ENCODE data around the gene VAV2. TPM values are rescaled to one million over a fixed set of nuclear protein-coding genes. Genes with fewer than 3 reads are reported as not detected.

The VAV2 gene
- total RNA-seq, 1 donor from 2014 or later: 24.4 TPM

GRCh38 chr9:133971981-133972941 lies 19.9 kb downstream of the VAV2 start:
- Mint-ChIP-seq H3K4me3 (ENCODE audit: unreplicated experiment) (no peak overlapping the region), H3K4me1 (ENCODE audit: unreplicated experiment) (peaks cover 43% of the 10 kb centered on the region), H3K27me3 (ENCODE audit: unreplicated experiment) (no peaks in the 10 kb centered on the region), H3K27ac (ENCODE audit: unreplicated experiment) (no peak overlapping the region), H3K36me3 (ENCODE audit: unreplicated experiment) (no peaks in the 10 kb centered on the region), H3K9me3 (ENCODE audit: unreplicated experiment) (no peaks in the 10 kb centered on the region)
- no peak for TF ChIP-seq CTCF (IDR thresholded peaks at IDR 0.05)
- no peak for DNase-seq (ENCODE audit: extremely low spot score, unreplicated experiment)

GRCh38 chr9:133971121-133971951 lies 20.8 kb downstream of the VAV2 start:
- no peaks in the 10 kb centered on the region for H3K36me3 Mint-ChIP-seq (ENCODE audit: unreplicated experiment)
- peaks cover 45% of the 10 kb centered on the region for H3K4me1 Mint-ChIP-seq (ENCODE audit: unreplicated experiment)
- no peak for TF ChIP-seq CTCF (IDR thresholded peaks at IDR 0.05)
- no peak for DNase-seq (ENCODE audit: extremely low spot score, unreplicated experiment)
- H3K27me3 Mint-ChIP-seq (ENCODE audit: unreplicated experiment): no peaks in the 10 kb centered on the region
- H3K27ac Mint-ChIP-seq (ENCODE audit: unreplicated experiment): no peak overlapping the region
- H3K9me3 Mint-ChIP-seq (ENCODE audit: unreplicated experiment): no peaks in the 10 kb centered on the region
- H3K4me3 Mint-ChIP-seq (ENCODE audit: unreplicated experiment): no peak overlapping the region

GRCh38 chr9:133970581-133971058 lies 21.5 kb downstream of the VAV2 start:
- no peak for TF ChIP-seq CTCF (IDR thresholded peaks at IDR 0.05)
- Mint-ChIP-seq H3K27ac (ENCODE audit: unreplicated experiment) (no peak overlapping the region), H3K4me3 (ENCODE audit: unreplicated experiment) (no peak overlapping the region), H3K36me3 (ENCODE audit: unreplicated experiment) (no peaks in the 10 kb centered on the region), H3K4me1 (ENCODE audit: unreplicated experiment) (peaks cover 45% of the 10 kb centered on the region), H3K9me3 (ENCODE audit: unreplicated experiment) (no peaks in the 10 kb centered on the region), H3K27me3 (ENCODE audit: unreplicated experiment) (no peaks in the 10 kb centered on the region)
- DNase-seq (ENCODE audit: extremely low spot score, unreplicated experiment): no peak

- TF ChIP-seq CTCF (IDR thresholded peaks at IDR 0.05): no peak
- Mint-ChIP-seq H3K4me1 (ENCODE audit: unreplicated experiment) (peaks cover 45% of the 10 kb centered on the region), H3K4me3 (ENCODE audit: unreplicated experiment) (no peak overlapping the region), H3K27ac (ENCODE audit: unreplicated experiment) (peak overlapping the region; percentile 7), H3K36me3 (ENCODE audit: unreplicated experiment) (no peaks in the 10 kb centered on the region), H3K9me3 (ENCODE audit: unreplicated experiment) (peaks cover under 1% of the 10 kb centered on the region), H3K27me3 (ENCODE audit: unreplicated experiment) (no peaks in the 10 kb centered on the region)
- no peak for DNase-seq (ENCODE audit: extremely low spot score, unreplicated experiment)
Observed at GRCh38 chr9:133969681-133970580, 22.2 kb downstream of the VAV2 start.
